ENCODE measurements around the gene MLST8. TPM values are rescaled to one million over a fixed set of nuclear protein-coding genes. Genes with fewer than 3 reads are reported as not detected.

The MLST8 gene
- total and polyA plus RNA-seq, 2 of the 8 experiments (the other 6 are each of a cell fraction or from before 2014, with no cell fraction given): 67.6 to 321 TPM

- Histone ChIP-seq H4K8ac (ENCODE audit: extremely low read depth, insufficient read depth, low read length) (peak overlapping the region; percentile 77), H3K18ac (ENCODE audit: extremely low read depth, low read length) (no peak overlapping the region), H3K79me2 (ENCODE audit: control insufficient read depth in 1 of 2, insufficient read depth in 2 of 2, low read length in 2 of 2) (peaks cover 3 to 25% of the 10 kb centered on the region in 2 experiments; a peak in 3 of 4 replicates), H3K27me3 (replicated peaks in 1 of 4; ENCODE audit: control insufficient read depth in 3 of 4, extremely low read depth in 1 of 4, insufficient read depth in 3 of 4, low read length in 3 of 4) (no peaks in the 10 kb centered on the region), H3K23ac (ENCODE audit: insufficient read length) (no peak overlapping the region), H2BK12ac (ENCODE audit: low read depth, low read length) (no peak overlapping the region), H3K4me2 (ENCODE audit: insufficient read depth in 1 of 2, low read depth in 2 of 2, low read length in 2 of 2) (no peak overlapping the region), H3K14ac (ENCODE audit: insufficient read length) (no peak overlapping the region), H3K27ac (ENCODE audit: low read depth, low read length) (no peak overlapping the region), H3K23me2 (ENCODE audit: low read depth, low read length) (peaks cover 20% of the 10 kb centered on the region), H2BK5ac (ENCODE audit: low read depth, low read length) (no peak overlapping the region), H3K36me3 (ENCODE audit: control insufficient read depth in 2 of 4, insufficient read depth in 4 of 4, low read length in 3 of 4) (peaks cover 8 to 42% (median 19%) of the 10 kb centered on the region in 4 experiments; a peak in 6 of 8 replicates), H3K9me3 (ENCODE audit: insufficient read depth in 2 of 2, low read depth in 1 of 2, low read length in 1 of 2) (no peaks in the 10 kb centered on the region), H2BK20ac (ENCODE audit: low read length) (no peak overlapping the region), H4K20me1 (replicated peaks in 1 of 2; ENCODE audit: control insufficient read depth in 1 of 2, insufficient read depth in 2 of 2, low read length in 2 of 2) (peaks cover 8 to 41% of the 10 kb centered on the region in 2 experiments), H3K4me3 (ENCODE audit: extremely low read depth in 1 of 4, insufficient read depth in 2 of 4, low read depth in 3 of 4, low read length in 4 of 4) (no peak overlapping the region), H4K91ac (replicated peaks; ENCODE audit: insufficient read length, low read length) (no peak overlapping the region), H3K4ac (replicated peaks; ENCODE audit: insufficient read length, low read depth, low read length) (no peak overlapping the region), H2BK120ac (replicated peaks; ENCODE audit: low read depth, low read length) (no peak overlapping the region), H3K56ac (replicated peaks; ENCODE audit: insufficient read length, low read depth, low read length) (no peak overlapping the region), H4K5ac (ENCODE audit: insufficient read length, low read depth, low read length) (no peak overlapping the region), H3K79me1 (ENCODE audit: low read depth, low read length) (peaks cover 10% of the 10 kb centered on the region), H3K4me1 (replicated peaks in 1 of 4; ENCODE audit: control insufficient read depth in 3 of 4, insufficient read depth in 4 of 4, low read length in 3 of 4) (peaks cover 0 to 27% (median 12%) of the 10 kb centered on the region in 4 experiments; a peak in 6 of 7 replicates), H2AK5ac (ENCODE audit: low read depth, low read length) (no peak overlapping the region), H2AFZ (ENCODE audit: low read length) (no peak overlapping the region), H2BK15ac (ENCODE audit: low read length) (no peak overlapping the region), H3K9ac (replicated peaks in 1 of 4; ENCODE audit: extremely low read depth in 1 of 4, low read depth in 3 of 4, low read length in 3 of 4) (no peak overlapping the region)
- ChIA-PET POLR2A (ENCODE audit: partially characterized antibody) (interaction anchor here (0.9 to 15.1 kb wide), 17 partner anchors 12 to 260 kb away, joined by 3 to 156 read pairs (median 6); partner anchors contain the start of genes CASKIN1, DNASE1L2, E4F1 and TRAF7), CTCF (ENCODE audit: partially characterized antibody) (interaction anchor here (0.6 to 3.2 kb wide), 4 partner anchors 10 to 1871 kb away, joined by 3 to 20 read pairs (median 4); no protein-coding TSS in a partner anchor)
- FAIRE-seq (no peak), DNase-seq (ENCODE audit: low read depth in 1 of 2, low spot score in 2 of 2) (no peak)
- WGBS, 2 experiments (ENCODE audit: extremely low coverage in 1 of 2, insufficient coverage in 1 of 2, insufficient read length in 1 of 2, insufficient replicate concordance in 2 of 2, low coverage in 1 of 2, low lambda C conversion rate in 2 of 2, missing lambda C conversion rate in 1 of 2): 96% methylated on average over 27 of the region's 29 CpGs; no CpG with 5 or more reads in 1 of the 2 experiments
- TF ChIP-seq CBX5 (IDR thresholded peaks at IDR 0.05; ENCODE audit: low read depth, low read length): no peak
- no peak for TF ChIP-seq MAFK (IDR thresholded peaks at IDR 0.05; ENCODE audit: low read depth, low read length)
- TF ChIP-seq KDM4A (IDR thresholded peaks at IDR 0.05; ENCODE audit: low read depth, low read length, severe bottlenecking): no peak
- no peak for TF ChIP-seq SRF (IDR thresholded peaks at IDR 0.05; ENCODE audit: low read depth, low read length)
- TF ChIP-seq BACH1 (IDR thresholded peaks at IDR 0.05; ENCODE audit: low read length): no peak
- no peak for TF ChIP-seq JUND (IDR thresholded peaks at IDR 0.05; ENCODE audit: low read length)
- TF ChIP-seq HDAC6 (IDR thresholded peaks at IDR 0.05; ENCODE audit: low read depth, low read length): no peak
- TF ChIP-seq TBP (IDR thresholded peaks at IDR 0.05; ENCODE audit: low read depth, low read length): no peak
- TF ChIP-seq SIRT6 (IDR thresholded peaks at IDR 0.05; ENCODE audit: low read length): no peak
- no peak for TF ChIP-seq PHF8 (conservative IDR thresholded peaks at IDR 0.05; ENCODE audit: low read depth, low read length)
- TF ChIP-seq RAD21 (IDR thresholded peaks at IDR 0.05 in 1 of 2, conservative IDR thresholded peaks at IDR 0.05 in 1 of 2; ENCODE audit: low read depth in 2 of 2, low read length in 2 of 2): no peak
- TF ChIP-seq CREB1 (IDR thresholded peaks at IDR 0.05): no peak
- TF ChIP-seq CBX8 (IDR thresholded peaks at IDR 0.05; ENCODE audit: borderline replicate concordance, low read depth, low read length): no peak
Observed at GRCh38 chr16:2209258-2210008, 4.2 kb downstream of the MLST8 start.

All from H1 (cell line).